ENCODE measurements around the gene KLLN.

Gene KLLN

GRCh38 chr10:87827681-87828080 lies 35.7 kb downstream of the KLLN start:
- TF ChIP-seq CTCF (IDR thresholded peaks at IDR 0.05; ENCODE audit: extremely low read depth, insufficient read depth, missing control alignments): no peak
- in situ Hi-C loops (cut with MboI; ENCODE audit: low pct_unique_long_range_greater_than_20kb, low sequenced_read_pairs, unreplicated experiment): no loop called here
- no peak for DNase-seq (ENCODE audit: low spot score)

- in situ Hi-C loops (cut with MboI; ENCODE audit: low pct_unique_long_range_greater_than_20kb, low sequenced_read_pairs, unreplicated experiment): no loop called here
- TF ChIP-seq CTCF (IDR thresholded peaks at IDR 0.05; ENCODE audit: extremely low read depth, insufficient read depth, missing control alignments): no peak
Observed at GRCh38 chr10:87826653-87827052, 36.7 kb downstream of the KLLN start.

GRCh38 chr10:87819289-87819585 lies 44.1 kb downstream of the KLLN start:
- in situ Hi-C loops (cut with MboI; ENCODE audit: low pct_unique_long_range_greater_than_20kb, low sequenced_read_pairs, unreplicated experiment): no loop called here
- TF ChIP-seq CTCF (IDR thresholded peaks at IDR 0.05; ENCODE audit: extremely low read depth, insufficient read depth, missing control alignments): no peak
- DNase-seq (ENCODE audit: low spot score): no peak

More at GRCh38 chr10:87826653-87827052, 36.7 kb downstream of the KLLN start:
- no peak for DNase-seq (ENCODE audit: low spot score)

- in situ Hi-C loops (cut with MboI; ENCODE audit: low pct_unique_long_range_greater_than_20kb, low sequenced_read_pairs, unreplicated experiment): no loop called here
- peak; percentile 55 for DNase-seq (ENCODE audit: low spot score)
- peak; percentile 37 for TF ChIP-seq CTCF (IDR thresholded peaks at IDR 0.05; ENCODE audit: extremely low read depth, insufficient read depth, missing control alignments)
Observed at GRCh38 chr10:87818505-87819288, 44.6 kb downstream of the KLLN start.

- DNase-seq (ENCODE audit: low spot score): peak; percentile 79
- peak; percentile 28 for TF ChIP-seq CTCF (IDR thresholded peaks at IDR 0.05; ENCODE audit: extremely low read depth, insufficient read depth, missing control alignments)
- in situ Hi-C loops (cut with MboI; ENCODE audit: low pct_unique_long_range_greater_than_20kb, low sequenced_read_pairs, unreplicated experiment): no loop called here
Observed at GRCh38 chr10:87817609-87818504, 45.5 kb downstream of the KLLN start, which contains the start of gene ATAD1. ATAD1 (minus strand) TSS chr10:87818226; CDS start chr10:87814599, 3,627 bp downstream.

- no peak for DNase-seq (ENCODE audit: low spot score)
- no peak for TF ChIP-seq CTCF (IDR thresholded peaks at IDR 0.05; ENCODE audit: extremely low read depth, insufficient read depth, missing control alignments)
- in situ Hi-C loops (cut with MboI; ENCODE audit: low pct_unique_long_range_greater_than_20kb, low sequenced_read_pairs, unreplicated experiment): no loop called here
Observed at GRCh38 chr10:87816898-87817608, 46.3 kb downstream of the KLLN start.

Data from GM13977 (cell line).